BLaER1 treated with 17β-estradiol and CSF1 and Interleukin-3, amounts not matched to agents 10 nM and 100 nM (cell line): ENCODE results near the gene GON4L.
A peak's percentile ranks its signal among the peaks of the same experiment; 100 is the strongest.
"Not testable (repeated sequence)": the region's sequence is repeated elsewhere in the genome, so short reads cannot be mapped to it uniquely, and the experiment has no call there.

Experiments used
- H3K27ac ChIP-seq, 11 experiments: shearing (Covaris generic); formaldehyde crosslinking; 2 replicates each; pipeline ENCODE4 v1.8.1; 2022
- H3K27me3 ChIP-seq, 11 experiments: shearing (Covaris generic); formaldehyde crosslinking; 2 replicates each; pipeline ENCODE4 v1.8.1; 2022
- H3K36me3 ChIP-seq, 11 experiments: shearing (Covaris generic); formaldehyde crosslinking; 2 replicates each; pipeline ENCODE4 v1.8.1; 2022
- H3K4me1 ChIP-seq, 10 experiments: shearing (Covaris generic); formaldehyde crosslinking; 2 replicates each; pipeline ENCODE4 v1.8.1; 2022
- H3K4me2 ChIP-seq, 11 experiments: shearing (Covaris generic); formaldehyde crosslinking; 2 replicates each; pipeline ENCODE4 v1.8.1; 2022
- H3K4me3 ChIP-seq, 10 experiments: shearing (Covaris generic); formaldehyde crosslinking; 2 replicates each; pipeline ENCODE4 v1.8.1; 2022
- H3K9ac ChIP-seq, 11 experiments: shearing (Covaris generic); formaldehyde crosslinking; 2 replicates each; pipeline ENCODE4 v1.8.1; 2022
- H3K9me3 ChIP-seq, 11 experiments: shearing (Covaris generic); formaldehyde crosslinking; replicated peaks in 1 of 11; 2 replicates each; pipeline ENCODE4 v1.8.1; 2022
- H4K20me1 ChIP-seq, 11 experiments: shearing (Covaris generic); formaldehyde crosslinking; 2 replicates each; pipeline ENCODE4 v1.8.1; 2022
- Cebpa-rat ChIP-seq, 11 experiments: shearing (Covaris generic); IDR thresholded peaks; 2 replicates each; pipeline ENCODE4 v1.8.1; 2022

Gene GON4L

GRCh38 chr1:155831279-155831976, 25.6 kb downstream of the GON4L start:
- Histone ChIP-seq H3K27ac (no peak overlapping the region), H3K36me3 (peaks cover 31 to 73% (median 56%) of the 10 kb centered on the region in 11 experiments), H3K4me2 (no peak overlapping the region), H3K4me1 (peaks cover 7 to 20% (median 14%) of the 10 kb centered on the region in 10 experiments), H3K9ac (no peak overlapping the region), H3K27me3 (no peaks in the 10 kb centered on the region), H4K20me1 (peaks cover 0 to 79% (median 40%) of the 10 kb centered on the region in 11 experiments; a peak in 15 of 22 replicates), H3K9me3 (peaks cover 0 to 17% (median 8%) of the 10 kb centered on the region in 11 experiments; a peak in 11 of 22 replicates), H3K4me3 (no peak overlapping the region)
- TF ChIP-seq Cebpa-rat (IDR thresholded peaks at IDR 0.05), result no peak

GRCh38 chr1:155827450-155827849, 29.6 kb downstream of the GON4L start:
- Histone ChIP-seq H3K27ac (no peak overlapping the region), H3K9me3 (no peaks in the 10 kb centered on the region), H4K20me1 (peaks cover 0 to 70% (median 35%) of the 10 kb centered on the region in 11 experiments; a peak in 15 of 22 replicates), H3K36me3 (peaks cover 63 to 98% (median 84%) of the 10 kb centered on the region in 11 experiments), H3K4me2 (no peak overlapping the region), H3K27me3 (no peaks in the 10 kb centered on the region), H3K4me3 (no peak overlapping the region), H3K4me1 (no peaks in the 10 kb centered on the region), H3K9ac (no peak overlapping the region)
- no peak for TF ChIP-seq Cebpa-rat (IDR thresholded peaks at IDR 0.05)

GRCh38 chr1:155816351-155816750, 40.7 kb downstream of the GON4L start:
- no peak for TF ChIP-seq Cebpa-rat (IDR thresholded peaks at IDR 0.05)
- Histone ChIP-seq H3K9ac (no peak overlapping the region), H4K20me1 (peaks cover 0 to 6% (median 0%) of the 10 kb centered on the region in 11 experiments; a peak in 1 of 22 replicates), H3K4me2 (no peak overlapping the region), H3K9me3 (no peaks in the 10 kb centered on the region), H3K27me3 (no peaks in the 10 kb centered on the region), H3K36me3 (peaks cover 92 to 100% (median 100%) of the 10 kb centered on the region in 11 experiments), H3K4me3 (no peak overlapping the region), H3K4me1 (no peaks in the 10 kb centered on the region), H3K27ac (no peak overlapping the region)

- Histone ChIP-seq H3K9me3 (no peaks in the 10 kb centered on the region), H3K4me3 (no peak overlapping the region), H4K20me1 (peaks cover 0 to 6% (median 0%) of the 10 kb centered on the region in 11 experiments; a peak in 1 of 22 replicates), H3K27me3 (no peaks in the 10 kb centered on the region), H3K27ac (no peak overlapping the region), H3K9ac (no peak overlapping the region), H3K4me2 (no peak overlapping the region), H3K36me3 (peaks cover 80 to 90% (median 88%) of the 10 kb centered on the region in 11 experiments), H3K4me1 (peaks cover 4 to 5% (median 5%) of the 10 kb centered on the region in 10 experiments)
- no peak for TF ChIP-seq Cebpa-rat (IDR thresholded peaks at IDR 0.05)
These were observed 43.3 kb downstream of the GON4L start for GRCh38 chr1:155813672-155814071.

GRCh38 chr1:155812878-155813277, 44.1 kb downstream of the GON4L start:
- Histone ChIP-seq H3K4me3 (no peak overlapping the region), H3K4me1 (peaks cover 8 to 12% (median 10%) of the 10 kb centered on the region in 10 experiments), H3K27me3 (no peaks in the 10 kb centered on the region), H3K27ac (no peak overlapping the region), H3K4me2 (no peak overlapping the region), H3K9me3 (no peaks in the 10 kb centered on the region), H4K20me1 (peaks cover 0 to 6% (median 0%) of the 10 kb centered on the region in 11 experiments; a peak in 1 of 22 replicates), H3K36me3 (peaks cover 72 to 87% (median 80%) of the 10 kb centered on the region in 11 experiments), H3K9ac (no peak overlapping the region)
- no peak for TF ChIP-seq Cebpa-rat (IDR thresholded peaks at IDR 0.05)

- H3K4me2 ChIP-seq, result peak overlapping the region; percentile 37 to 75 (median 64); a peak in 21 of 22 replicates
- H3K36me3 ChIP-seq, result peaks cover 51 to 84% (median 61%) of the 10 kb centered on the region in 11 experiments
- peak overlapping the region in 10 of 11 experiments; percentile 7 to 65 (median 50); a peak in 16 of 22 replicates for H3K27ac ChIP-seq
- no peaks in the 10 kb centered on the region for H4K20me1 ChIP-seq
- H3K9me3 ChIP-seq, result no peaks in the 10 kb centered on the region
- TF ChIP-seq Cebpa-rat (IDR thresholded peaks at IDR 0.05), result no peak
- no peaks in the 10 kb centered on the region for H3K27me3 ChIP-seq
- no peak overlapping the region for H3K4me3 ChIP-seq
- peak overlapping the region in 1 of 11 experiments; percentile 11; a peak in 1 of 22 replicates for H3K9ac ChIP-seq
- H3K4me1 ChIP-seq, result peaks cover 8 to 12% (median 10%) of the 10 kb centered on the region in 10 experiments
These were observed 47.9 kb downstream of the GON4L start for GRCh38 chr1:155809088-155809487.

- Histone ChIP-seq H3K27ac (no peak overlapping the region), H3K4me2 (no peak overlapping the region), H3K4me3 (no peak overlapping the region), H4K20me1 (no peaks in the 10 kb centered on the region), H3K9me3 (no peaks in the 10 kb centered on the region), H3K9ac (no peak overlapping the region), H3K4me1 (no peaks in the 10 kb centered on the region), H3K27me3 (no peaks in the 10 kb centered on the region), H3K36me3 (peaks cover 63 to 85% (median 71%) of the 10 kb centered on the region in 11 experiments)
- TF ChIP-seq Cebpa-rat (IDR thresholded peaks at IDR 0.05), result no peak
These were observed 55.9 kb downstream of the GON4L start for GRCh38 chr1:155801149-155801548.

DNA sequence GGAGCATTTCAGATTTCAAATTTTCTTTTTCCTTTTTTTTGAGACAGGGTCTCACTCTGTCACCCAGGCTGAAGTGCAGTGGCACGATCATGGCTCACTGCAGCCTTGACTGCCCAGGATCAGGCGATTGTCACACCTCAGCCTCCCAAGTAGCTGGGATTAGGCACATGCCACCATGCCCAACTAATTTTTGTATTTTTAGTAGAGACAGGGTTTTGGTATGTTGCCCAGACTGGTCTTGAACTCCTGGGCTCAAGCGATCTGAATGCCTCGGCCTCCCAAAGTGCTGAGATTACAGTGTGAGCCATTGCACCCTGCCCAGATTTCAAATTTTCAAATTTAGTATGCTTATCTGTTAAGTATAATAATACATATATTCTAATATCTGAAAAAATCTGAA, 61.4 kb downstream of the GON4L start:
- H3K4me2 ChIP-seq, H3K9me3 ChIP-seq, H4K20me1 ChIP-seq, H3K9ac ChIP-seq, H3K27me3 ChIP-seq, H3K4me1 ChIP-seq, H3K27ac ChIP-seq, H3K4me3 ChIP-seq: not testable (repeated sequence)
- peaks cover 89 to 99% (median 95%) of the 10 kb centered on the region in 11 experiments for H3K36me3 ChIP-seq

GRCh38 chr1:155794605-155795245, 62.3 kb downstream of the GON4L start:
- Histone ChIP-seq H3K4me2 (no peak overlapping the region), H4K20me1 (peaks cover 0 to 5% (median 0%) of the 10 kb centered on the region in 11 experiments; a peak in 1 of 22 replicates), H3K9me3 (no peaks in the 10 kb centered on the region), H3K27me3 (no peaks in the 10 kb centered on the region), H3K27ac (no peak overlapping the region), H3K9ac (no peak overlapping the region), H3K36me3 (peaks cover 88 to 99% (median 94%) of the 10 kb centered on the region in 11 experiments), H3K4me3 (no peak overlapping the region), H3K4me1 (no peaks in the 10 kb centered on the region)
- no peak for TF ChIP-seq Cebpa-rat (IDR thresholded peaks at IDR 0.05)
